Diencephalon (tissue), 1 donor: ENCODE results near the gene RNU6-1. TPM values are rescaled to one million over a fixed set of nuclear protein-coding genes. Genes with fewer than 3 reads are reported as not detected.

ENCODE experiments used
- small RNA-seq: library from RNA; depleted of rRNA; stranded (forward); fragments of <200 nt; gene quantifications from one replicate; pipeline ENCODE3, GENCODE V24; 2014
- total RNA-seq: library from RNA; depleted of rRNA; stranded (reverse); fragments of >200 nt; gene quantifications from one replicate; pipeline ENCODE4 v1.2.3, GENCODE V29; 2014

The RNU6-1 gene
- not detected for total RNA-seq

DNA sequence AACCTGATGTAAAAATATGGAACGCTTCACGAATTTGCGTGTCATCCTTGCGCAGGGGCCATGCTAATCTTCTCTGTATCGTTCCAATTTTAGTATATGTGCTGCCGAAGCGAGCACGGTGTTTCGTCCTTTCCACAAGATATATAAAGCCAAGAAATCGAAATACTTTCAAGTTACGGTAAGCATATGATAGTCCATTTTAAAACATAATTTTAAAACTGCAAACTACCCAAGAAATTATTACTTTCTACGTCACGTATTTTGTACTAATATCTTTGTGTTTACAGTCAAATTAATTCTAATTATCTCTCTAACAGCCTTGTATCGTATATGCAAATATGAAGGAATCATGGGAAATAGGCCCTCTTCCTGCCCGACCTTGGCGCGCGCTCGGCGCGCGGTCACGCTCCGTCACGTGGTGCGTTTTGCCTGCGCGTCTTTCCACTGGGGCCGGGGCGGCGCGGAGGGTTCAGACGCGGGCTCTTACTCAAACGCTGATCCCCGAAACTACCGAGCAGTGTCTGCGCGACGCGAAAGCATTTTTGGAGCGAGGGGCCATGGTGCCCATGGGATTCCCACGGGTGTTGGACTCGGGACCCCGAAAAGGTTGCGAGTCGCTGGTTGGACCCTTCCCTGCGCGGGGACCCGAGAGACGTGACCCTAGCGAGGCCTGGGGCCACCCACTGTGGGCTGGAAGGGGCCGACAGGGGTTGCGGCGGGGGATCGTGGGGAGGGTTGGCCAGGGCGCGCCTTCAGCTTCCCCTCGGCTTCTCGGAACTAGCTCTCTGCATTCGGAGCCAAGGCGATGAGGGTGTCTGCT lies at the start of gene RNU6-1:
TSS of gene RNU6-1 (minus strand) at position 117 of the 820 bp plus-strand sequence.

DNA sequence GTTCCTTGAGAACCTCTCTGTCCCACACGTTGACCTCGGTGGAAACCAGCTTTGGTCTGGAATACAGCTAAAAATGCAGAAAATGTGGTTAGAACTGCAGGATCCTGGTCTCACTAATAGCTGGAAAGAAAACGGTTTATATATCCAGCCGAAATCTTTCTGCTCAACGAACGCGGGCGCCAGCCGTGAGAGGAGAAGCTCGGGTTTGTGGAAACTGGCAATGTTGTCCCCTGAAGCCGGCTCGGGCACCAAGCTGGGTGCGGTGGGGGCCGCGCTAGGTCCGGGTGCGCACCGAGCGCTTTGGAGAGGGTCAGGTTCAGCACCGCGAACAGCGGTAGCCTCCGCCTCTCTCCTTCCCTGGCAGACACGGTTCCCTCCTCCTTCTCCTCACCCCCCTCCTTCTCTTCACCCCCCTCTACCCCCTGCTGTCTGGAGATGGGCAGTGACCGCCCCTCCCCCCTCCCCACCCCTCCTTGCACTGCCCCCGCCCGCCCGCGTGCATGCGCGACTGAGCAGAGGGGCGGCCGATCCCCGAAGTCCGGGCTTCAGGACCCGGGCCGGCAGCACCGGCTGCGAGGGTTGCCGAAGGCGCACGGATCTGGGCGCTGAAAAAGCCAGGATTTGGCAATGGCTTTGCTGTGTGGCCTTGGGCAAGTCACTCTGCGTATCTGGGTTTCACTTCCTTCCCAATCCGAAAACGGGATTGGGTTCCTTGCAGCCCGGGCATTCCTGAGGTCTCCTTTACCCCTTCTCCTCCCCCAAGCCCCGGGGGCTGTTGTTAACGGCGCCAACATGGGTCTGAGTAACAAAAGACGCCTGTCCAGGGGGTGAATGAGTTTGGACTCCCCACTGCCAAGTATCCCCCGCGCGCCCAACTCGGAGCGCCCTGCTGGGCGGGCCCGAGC lies 14.6 kb downstream of the RNU6-1 start, which contains the start of gene SKOR1:
TSS of gene SKOR1 (plus strand) at position 534 of the 905 bp plus-strand sequence. CDS start at position 628, 94 bp downstream.

Small RNA genes lying within 50 kb of the gene (small RNA-seq; reads per million reads assigned to genes)
- not detected for gene RNU6-1

Other genes with a start within 250 kb of the RNU6-1 start
- 0.69 TPM for gene SKOR1, start 14.5 kb downstream of the RNU6-1 start, total RNA-seq
- gene PIAS1, start 214.3 kb upstream of the RNU6-1 start, total RNA-seq = 23.8 TPM